HG03159 (cell line): ENCODE measurements around the gene ECE1.

ENCODE experiments used
- ATAC-seq: cut with Tn5 transposase; IDR thresholded peaks from one replicate; pipeline ENCODE4 v1.9.1; 2021; ENCODE audit warnings: mild to moderate bottlenecking, moderate library complexity; ENCODE audit not compliant: unreplicated experiment

The ECE1 gene

GRCh38 chr1:21255284-21255942, 34.9 kb downstream of the ECE1 start:
- ATAC-seq: no peak

- no peak for ATAC-seq
These were observed 35.8 kb downstream of the ECE1 start for GRCh38 chr1:21254335-21254951.

GRCh38 chr1:21251773-21252471, 38.3 kb downstream of the ECE1 start:
- ATAC-seq: no peak

GRCh38 chr1:21249940-21250493, 40.2 kb downstream of the ECE1 start:
- no peak for ATAC-seq

- no peak for ATAC-seq
These were observed 42.2 kb downstream of the ECE1 start for GRCh38 chr1:21247892-21248715.

GRCh38 chr1:21246905-21247642, 43.2 kb downstream of the ECE1 start:
- no peak for ATAC-seq

- ATAC-seq: no peak
These were observed 44.5 kb downstream of the ECE1 start for GRCh38 chr1:21245688-21246229.

- no peak for ATAC-seq
These were observed 45.1 kb downstream of the ECE1 start for GRCh38 chr1:21244986-21245687.

GRCh38 chr1:21244154-21244553, 46.1 kb downstream of the ECE1 start:
- ATAC-seq: no peak

GRCh38 chr1:21242846-21243245, 47.4 kb downstream of the ECE1 start:
- ATAC-seq: no peak

GRCh38 chr1:21241771-21242581, 48.3 kb downstream of the ECE1 start:
- ATAC-seq: no peak

GRCh38 chr1:21240706-21241105, 49.6 kb downstream of the ECE1 start:
- ATAC-seq: no peak

GRCh38 chr1:21239221-21239620, 51.0 kb downstream of the ECE1 start:
- no peak for ATAC-seq

GRCh38 chr1:21238141-21238800, 52.0 kb downstream of the ECE1 start:
- no peak for ATAC-seq

GRCh38 chr1:21237446-21238088, 52.7 kb downstream of the ECE1 start:
- ATAC-seq: no peak

- no peak for ATAC-seq
These were observed 54.1 kb downstream of the ECE1 start for GRCh38 chr1:21236178-21236577.

GRCh38 chr1:21234779-21235178, 55.5 kb downstream of the ECE1 start:
- ATAC-seq: no peak

- no peak for ATAC-seq
These were observed 56.8 kb downstream of the ECE1 start for GRCh38 chr1:21233490-21233889.
